Fibroblast of lung (primary cell): Measurements from ENCODE around the gene POR. TPM values are rescaled to one million over a fixed set of nuclear protein-coding genes. Genes with fewer than 3 reads are reported as not detected.
"Not testable (repeated sequence)": the region's sequence is repeated elsewhere in the genome, so short reads cannot be mapped to it uniquely, and the experiment has no call there.

ENCODE experiments used
- DNase-seq, 2 donors: peaks; one replicate each; pipeline versions ENCODE4 v3.0.0 to v3.0.0-alpha.2; 2010; ENCODE audit warnings: low read depth in 2 of 2
- H2AFZ ChIP-seq: 2 replicates; pipeline ENCODE4 v1.5.1; 2012; ENCODE audit warnings: low read length, control low read depth, inconsistent platforms
- H3K27ac ChIP-seq: 2 replicates; pipeline ENCODE4 v1.5.1; 2011; ENCODE audit warnings: low read length, control low read depth; ENCODE audit not compliant: insufficient read depth
- H3K27me3 ChIP-seq: 2 replicates; pipeline ENCODE4 v1.5.1; 2011; ENCODE audit warnings: mild to moderate bottlenecking, low read length; ENCODE audit not compliant: control insufficient read depth, insufficient read depth
- H3K36me3 ChIP-seq: 2 replicates; pipeline ENCODE4 v1.5.1; 2011; ENCODE audit warnings: low read length; ENCODE audit not compliant: control insufficient read depth, insufficient read depth
- H3K4me1 ChIP-seq: 2 replicates; pipeline ENCODE4 v1.5.1; 2011; ENCODE audit warnings: low read length; ENCODE audit not compliant: control insufficient read depth, insufficient read depth; ENCODE audit errors: extremely low read depth
- H3K4me2 ChIP-seq: 2 replicates; pipeline ENCODE4 v1.5.1; 2011; ENCODE audit warnings: low read length, control low read depth; ENCODE audit not compliant: insufficient read depth; ENCODE audit errors: extremely low read depth
- H3K4me3 ChIP-seq, 4 experiments: fragments of 200-600 bp in 1 of 4; sonication (generic) in 1 of 4; replicated peaks in 1 of 4; 2 replicates each; pipeline ENCODE4 v1.5.1; 2011 to 2016; ENCODE audit warnings: low read length in 4 of 4, low read depth in 3 of 4, mild to moderate bottlenecking in 3 of 4, control low read depth in 2 of 4, inconsistent platforms in 1 of 4, mixed read lengths in 1 of 4; ENCODE audit not compliant: insufficient read depth in 1 of 4; ENCODE audit errors: control extremely low read depth in 1 of 4
- H3K79me2 ChIP-seq: 2 replicates; pipeline ENCODE4 v1.5.1; 2012; ENCODE audit warnings: mild to moderate bottlenecking, low read length, inconsistent platforms; ENCODE audit not compliant: control insufficient read depth, insufficient read depth
- H3K9ac ChIP-seq: 2 replicates; pipeline ENCODE4 v1.5.1; 2011; ENCODE audit warnings: mild to moderate bottlenecking, low read length, control low read depth; ENCODE audit not compliant: insufficient read depth
- H3K9me3 ChIP-seq: 2 replicates; pipeline ENCODE4 v1.5.1; 2012; ENCODE audit warnings: low read depth, low read length; ENCODE audit not compliant: control insufficient read depth, insufficient read depth
- H4K20me1 ChIP-seq: 2 replicates; pipeline ENCODE4 v1.5.1; 2011; ENCODE audit warnings: low read length; ENCODE audit not compliant: control insufficient read depth, insufficient read depth; ENCODE audit errors: extremely low read depth
- CTCF ChIP-seq, 2 donors: IDR thresholded peaks in 1 of 2; conservative IDR thresholded peaks in 1 of 2; 1 replicate in 1 of 2; 2 replicates in 1 of 2; pipeline ENCODE4 v1.5.1; 2011 to 2012; ENCODE audit warnings: low read length in 2 of 2, control low read depth in 1 of 2, inconsistent platforms in 1 of 2, low read depth in 1 of 2, mild to moderate bottlenecking in 1 of 2
- EZH2 ChIP-seq: IDR thresholded peaks from 2 replicates; pipeline ENCODE4 v1.5.1; 2012; ENCODE audit warnings: low read length, control low read depth, mild to moderate bottlenecking; ENCODE audit errors: missing control alignments
- polyA plus RNA-seq, 2 donors: library from polyadenylated mRNA; depleted of rRNA in 1 of 2; stranded (reverse) in 1 of 2; unstranded in 1 of 2; fragments of >200 nt; gene quantifications; 2 replicates each; pipeline ENCODE4 v1.2.1, GENCODE V29; 2011 to 2012; ENCODE audit warnings: missing spikeins in 1 of 2
- total RNA-seq: library from RNA; depleted of rRNA; stranded (reverse); fragments of >200 nt; gene quantifications from 2 replicates; pipeline ENCODE4 v1.2.1, GENCODE V29; 2014

Gene POR
- total and polyA plus RNA-seq, 2 donors (not counting 1 experiment from before 2014, with no cell fraction given), result 36.2 to 207 TPM

GRCh38 chr7:75881436-75882095, 33.4 kb upstream of the POR start:
- H3K4me3 ChIP-seq, result no peak overlapping the region
- DNase-seq, result no peak
- H2AFZ ChIP-seq, result no peak overlapping the region
- TF ChIP-seq CTCF (conservative IDR thresholded peaks at IDR 0.05 in 1 of 2, IDR thresholded peaks at IDR 0.05 in 1 of 2; ENCODE audit: low read depth in 1 of 2, low read length in 2 of 2) (peak in 1 of 2 donors; percentile 4), EZH2 (no peak)
- H3K9ac ChIP-seq, result no peak overlapping the region
- no peaks in the 10 kb centered on the region for H4K20me1 ChIP-seq
- H3K79me2 ChIP-seq, result peaks cover 11% of the 10 kb centered on the region
- peaks cover 15% of the 10 kb centered on the region for H3K36me3 ChIP-seq
- no peaks in the 10 kb centered on the region for H3K9me3 ChIP-seq
- no peak overlapping the region for H3K4me2 ChIP-seq
- peaks cover 6% of the 10 kb centered on the region for H3K4me1 ChIP-seq
- no peaks in the 10 kb centered on the region for H3K27me3 ChIP-seq
- H3K27ac ChIP-seq, result no peak overlapping the region

- H3K79me2 ChIP-seq, result peaks cover 11% of the 10 kb centered on the region
Observed at GRCh38 chr7:75883265-75883824, 31.6 kb upstream of the POR start.

GRCh38 chr7:75884476-75884875, 30.5 kb upstream of the POR start:
- H3K4me1 ChIP-seq, result peaks cover 4% of the 10 kb centered on the region
- H3K9ac ChIP-seq, result no peak overlapping the region
- H3K79me2 ChIP-seq, result peaks cover 5% of the 10 kb centered on the region
- TF ChIP-seq EZH2 (no peak), CTCF (conservative IDR thresholded peaks at IDR 0.05 in 1 of 2, IDR thresholded peaks at IDR 0.05 in 1 of 2; ENCODE audit: low read depth in 1 of 2, low read length in 2 of 2) (no peak)
- no peak overlapping the region for H3K4me3 ChIP-seq
- H3K9me3 ChIP-seq, result no peaks in the 10 kb centered on the region
- no peak overlapping the region for H3K4me2 ChIP-seq
- H3K27ac ChIP-seq, result no peak overlapping the region
- H3K36me3 ChIP-seq, result peaks cover 17% of the 10 kb centered on the region
- H3K27me3 ChIP-seq, result no peaks in the 10 kb centered on the region
- no peak for DNase-seq
- no peaks in the 10 kb centered on the region for H4K20me1 ChIP-seq
- no peak overlapping the region for H2AFZ ChIP-seq

More at GRCh38 chr7:75883265-75883824, 31.6 kb upstream of the POR start:
- not testable (repeated sequence) for H2AFZ ChIP-seq, H3K4me2 ChIP-seq, H3K4me1 ChIP-seq, H3K9me3 ChIP-seq, H4K20me1 ChIP-seq, H3K4me3 ChIP-seq, H3K27ac ChIP-seq, H3K9ac ChIP-seq, H3K27me3 ChIP-seq, DNase-seq
- H3K36me3 ChIP-seq, result peaks cover 16% of the 10 kb centered on the region
